NB4 (cell line): ENCODE measurements around the gene PLEKHA5.

ENCODE experiments used
- CTCF ChIP-seq: IDR thresholded peaks from one replicate; pipeline ENCODE4 v1.5.1; 2012; ENCODE audit warnings: low read depth, low read length
- POLR2A ChIP-seq: IDR thresholded peaks from 2 replicates; pipeline ENCODE4 v1.6.1; 2011; ENCODE audit warnings: mild to moderate bottlenecking; ENCODE audit not compliant: insufficient read length; ENCODE audit errors: extremely low read depth
- TF ChIP-seq, protein P1 (sequence below): IDR thresholded peaks from 2 replicates; pipeline ENCODE4 v1.6.1; 2011; ENCODE audit warnings: low read depth, low read length

GRCh38 chr12:19130224-19131024, 891 bp downstream of the PLEKHA5 start:
- no peak for TF ChIP-seq CTCF
- no peak for TF ChIP-seq POLR2A
- TF ChIP-seq, protein P1, sequence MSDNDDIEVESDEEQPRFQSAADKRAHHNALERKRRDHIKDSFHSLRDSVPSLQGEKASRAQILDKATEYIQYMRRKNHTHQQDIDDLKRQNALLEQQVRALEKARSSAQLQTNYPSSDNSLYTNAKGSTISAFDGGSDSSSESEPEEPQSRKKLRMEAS = no peak
